Caco-2 (cell line): ENCODE data around the gene ZFP91. TPM values are rescaled to one million over a fixed set of nuclear protein-coding genes. Genes with fewer than 3 reads are reported as not detected.

ENCODE experiments used
- BruUV-seq: library from RNA; stranded (reverse); fragments of 400-500 nt; replicated peaks from 2 replicates; lab custom pipeline; 2021; lab: Mats Ljungman, UMichigan
- CTCF ChIA-PET: fragments of 300-600 bp; sonication (Branson Sonifier 250); formaldehyde crosslinking; loops from one replicate; lab custom pipeline; 2022; ENCODE audit warnings: antibody characterized with exemption; lab: Charles Lee
- POLR2A ChIA-PET: fragments of 300-600 bp; sonication (Branson Sonifier 250); formaldehyde crosslinking; loops from one replicate; lab custom pipeline; 2022; ENCODE audit warnings: antibody characterized with exemption; lab: Charles Lee
- DNase-seq, 2 experiments: peaks; one replicate each; pipeline versions ENCODE4 v3.0.0 to v3.0.0-alpha.2; 2020 to 2022
- H3K27me3 ChIP-seq: replicated peaks from 2 replicates; pipeline ENCODE4 v1.6.0; 2011; ENCODE audit warnings: low read length; ENCODE audit not compliant: control insufficient read depth, insufficient read depth
- H3K36me3 ChIP-seq: 2 replicates; pipeline ENCODE4 v1.5.1; 2011; ENCODE audit warnings: low read length; ENCODE audit not compliant: control insufficient read depth, insufficient read depth
- H3K4me1 ChIP-seq: fragments of 250-450 bp; sonication (Bioruptor Pico); 2 replicates; pipeline ENCODE4 v1.5.1; 2020; ENCODE audit warnings: mild to moderate bottlenecking
- H3K4me3 ChIP-seq: 2 replicates; pipeline ENCODE4 v1.5.1; 2011; ENCODE audit warnings: low read depth, mild to moderate bottlenecking, control low read depth, low read length
- H3K9me3 ChIP-seq: fragments of 250-450 bp; sonication (Bioruptor Pico); 2 replicates; pipeline ENCODE4 v1.5.1; 2020; ENCODE audit warnings: mild to moderate bottlenecking, moderate library complexity
- H3K27ac Mint-ChIP-seq: one replicate; pipeline ENCODE4 v1.8.0; 2022; ENCODE audit warnings: mixed read lengths; ENCODE audit not compliant: unreplicated experiment
- H3K27me3 Mint-ChIP-seq: one replicate; pipeline ENCODE4 v1.8.0; 2022; ENCODE audit warnings: mixed read lengths; ENCODE audit not compliant: insufficient read depth, unreplicated experiment
- H3K36me3 Mint-ChIP-seq: one replicate; pipeline ENCODE4 v1.8.0; 2022; ENCODE audit warnings: mild to moderate bottlenecking, mixed read lengths; ENCODE audit not compliant: insufficient read depth, unreplicated experiment
- H3K4me1 Mint-ChIP-seq: one replicate; pipeline ENCODE4 v1.8.0; 2022; ENCODE audit warnings: low read depth, mixed read lengths; ENCODE audit not compliant: unreplicated experiment
- H3K4me3 Mint-ChIP-seq: one replicate; pipeline ENCODE4 v1.8.0; 2022; ENCODE audit warnings: mild to moderate bottlenecking, moderate library complexity, mixed read lengths; ENCODE audit not compliant: unreplicated experiment
- H3K9me3 Mint-ChIP-seq: one replicate; pipeline ENCODE4 v1.8.0; 2022; ENCODE audit warnings: mixed read lengths; ENCODE audit not compliant: unreplicated experiment
- intact Hi-C: fragments of 100-400 bp; cut with micrococcal nuclease; formaldehyde crosslinking; loops from one replicate; pipeline ENCODE4 v1.10.0; 2022; ENCODE audit not compliant: unreplicated experiment
- total RNA-seq: library from RNA; stranded (reverse); gene quantifications from 2 replicates; pipeline ENCODE4 v1.2.3, GENCODE V29; 2022
- TF ChIP-seq, protein P1 (sequence below), 2 experiments: fragments of 200-600 bp in 1 of 2; IDR thresholded peaks; 1 replicate in 1 of 2; 2 replicates in 1 of 2; pipeline versions ENCODE4 v1.5.1 to v1.8.0; 2011 to 2022; ENCODE audit warnings: antibody characterized with exemption in 1 of 2, control low read depth in 1 of 2, inconsistent platforms in 1 of 2, low read depth in 1 of 2, low read length in 1 of 2, mild to moderate bottlenecking in 1 of 2, moderate library complexity in 1 of 2; ENCODE audit not compliant: insufficient read depth in 1 of 2, severe bottlenecking in 1 of 2, unreplicated experiment in 1 of 2

Gene ZFP91
- total RNA-seq, 1 experiment from 2014 or later = 40.6 TPM

DNA sequence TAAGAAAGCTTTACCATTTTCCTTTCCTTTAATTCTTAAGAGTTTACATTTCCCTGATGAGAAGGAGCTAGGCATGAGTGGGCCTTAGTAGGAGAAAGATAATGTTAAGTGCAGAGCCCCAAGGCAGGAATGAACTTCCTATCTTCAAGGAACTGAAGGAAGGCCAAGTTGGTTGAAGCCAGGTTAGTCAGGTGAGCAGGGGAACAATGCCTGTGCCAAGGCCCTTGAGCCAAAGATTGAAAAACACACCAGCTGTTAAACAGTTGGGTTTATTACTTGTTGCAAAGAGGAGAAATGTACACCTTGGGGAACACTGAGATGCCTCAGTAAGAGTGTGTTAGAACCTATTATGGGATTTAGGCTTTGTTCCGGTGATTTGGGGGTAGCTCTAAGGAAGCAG is 53.6 kb downstream of the ZFP91 start:
- Histone ChIP-seq H3K4me1 (no peaks in the 10 kb centered on the region), H3K4me3 (no peak overlapping the region), H3K27me3 (no peaks in the 10 kb centered on the region), H3K36me3 (no peaks in the 10 kb centered on the region), H3K9me3 (no peaks in the 10 kb centered on the region)
- Mint-ChIP-seq H3K4me3 (no peak overlapping the region), H3K27ac (no peak overlapping the region), H3K36me3 (peaks cover 7% of the 10 kb centered on the region), H3K27me3 (no peaks in the 10 kb centered on the region), H3K9me3 (no peaks in the 10 kb centered on the region), H3K4me1 (no peaks in the 10 kb centered on the region)
- CTCF ChIA-PET = no interaction called here
- no TSS peak for BruUV-seq
- TF ChIP-seq, protein P1, sequence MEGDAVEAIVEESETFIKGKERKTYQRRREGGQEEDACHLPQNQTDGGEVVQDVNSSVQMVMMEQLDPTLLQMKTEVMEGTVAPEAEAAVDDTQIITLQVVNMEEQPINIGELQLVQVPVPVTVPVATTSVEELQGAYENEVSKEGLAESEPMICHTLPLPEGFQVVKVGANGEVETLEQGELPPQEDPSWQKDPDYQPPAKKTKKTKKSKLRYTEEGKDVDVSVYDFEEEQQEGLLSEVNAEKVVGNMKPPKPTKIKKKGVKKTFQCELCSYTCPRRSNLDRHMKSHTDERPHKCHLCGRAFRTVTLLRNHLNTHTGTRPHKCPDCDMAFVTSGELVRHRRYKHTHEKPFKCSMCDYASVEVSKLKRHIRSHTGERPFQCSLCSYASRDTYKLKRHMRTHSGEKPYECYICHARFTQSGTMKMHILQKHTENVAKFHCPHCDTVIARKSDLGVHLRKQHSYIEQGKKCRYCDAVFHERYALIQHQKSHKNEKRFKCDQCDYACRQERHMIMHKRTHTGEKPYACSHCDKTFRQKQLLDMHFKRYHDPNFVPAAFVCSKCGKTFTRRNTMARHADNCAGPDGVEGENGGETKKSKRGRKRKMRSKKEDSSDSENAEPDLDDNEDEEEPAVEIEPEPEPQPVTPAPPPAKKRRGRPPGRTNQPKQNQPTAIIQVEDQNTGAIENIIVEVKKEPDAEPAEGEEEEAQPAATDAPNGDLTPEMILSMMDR (IDR thresholded peaks at IDR 0.05; ENCODE audit: insufficient read depth in 1 of 2, low read depth in 1 of 2, low read length in 1 of 2, severe bottlenecking in 1 of 2, unreplicated experiment in 1 of 2) = no peak
- DNase-seq = no peak
- POLR2A ChIA-PET = no interaction called here
- intact Hi-C loops = no loop called here

DNA sequence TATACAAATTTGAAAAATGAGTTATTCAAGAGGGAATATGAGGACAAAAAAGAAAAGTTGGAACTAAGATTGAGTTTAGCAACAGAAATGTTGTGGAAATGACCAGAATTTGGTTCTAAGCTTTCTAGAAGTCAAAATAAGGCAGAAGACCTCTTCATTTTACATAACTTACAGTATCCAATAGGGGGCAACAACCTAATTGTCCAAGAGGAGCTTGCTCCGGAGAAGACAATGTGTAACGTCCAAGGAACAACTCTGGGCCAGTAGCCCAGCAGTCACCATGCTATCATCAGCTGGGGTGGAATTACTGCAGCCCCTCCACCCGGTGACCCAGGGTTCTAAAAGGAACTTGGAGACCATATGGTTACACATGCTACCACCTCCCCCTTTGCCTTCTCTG is 57.7 kb downstream of the ZFP91 start:
- TF ChIP-seq, protein P1 (IDR thresholded peaks at IDR 0.05; ENCODE audit: insufficient read depth in 1 of 2, low read depth in 1 of 2, low read length in 1 of 2, severe bottlenecking in 1 of 2, unreplicated experiment in 1 of 2) = no peak
- no peaks in the 10 kb centered on the region for H3K9me3 ChIP-seq
- H3K4me1 Mint-ChIP-seq = no peaks in the 10 kb centered on the region
- H3K4me3 ChIP-seq = no peak overlapping the region
- no peaks in the 10 kb centered on the region for H3K4me1 ChIP-seq
- no peak overlapping the region for H3K27ac Mint-ChIP-seq
- ChIA-PET POLR2A (no interaction called here), CTCF (interaction anchor here (1.1 to 1.7 kb wide), 3 partner anchors 40 to 152 kb away, joined by 4 to 5 read pairs (median 4); no protein-coding TSS in a partner anchor)
- no peak overlapping the region for H3K4me3 Mint-ChIP-seq
- H3K36me3 ChIP-seq = no peaks in the 10 kb centered on the region
- no TSS peak for BruUV-seq
- intact Hi-C loops = no loop called here
- no peaks in the 10 kb centered on the region for H3K27me3 Mint-ChIP-seq
- no peaks in the 10 kb centered on the region for H3K36me3 Mint-ChIP-seq
- H3K27me3 ChIP-seq = no peaks in the 10 kb centered on the region
- DNase-seq = no peak
- H3K9me3 Mint-ChIP-seq = no peaks in the 10 kb centered on the region

DNA sequence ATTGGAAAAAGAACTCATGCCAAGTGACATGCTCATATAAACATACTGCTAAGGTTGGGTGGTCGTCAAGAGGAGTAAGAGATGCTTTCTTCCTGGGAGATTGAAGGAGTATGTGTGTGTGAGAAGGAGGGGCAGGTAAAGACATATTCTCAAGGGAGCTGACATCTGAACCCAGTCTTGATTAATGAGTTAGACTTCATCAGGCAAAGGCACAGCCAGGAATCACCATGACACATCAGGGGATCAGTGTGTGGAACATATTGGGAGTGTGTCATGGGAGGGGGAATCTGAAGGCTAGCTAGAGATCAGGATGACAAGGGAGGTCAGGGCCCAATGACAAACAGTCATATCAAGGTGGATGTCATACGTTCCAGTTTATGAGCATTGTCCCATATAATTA is 58.5 kb downstream of the ZFP91 start:
- Histone ChIP-seq H3K9me3 (no peaks in the 10 kb centered on the region), H3K27me3 (no peaks in the 10 kb centered on the region), H3K4me3 (no peak overlapping the region), H3K4me1 (no peaks in the 10 kb centered on the region), H3K36me3 (no peaks in the 10 kb centered on the region)
- no peak overlapping the region for H3K27ac Mint-ChIP-seq
- H3K9me3 Mint-ChIP-seq = no peaks in the 10 kb centered on the region
- BruUV-seq = no TSS peak
- H3K4me1 Mint-ChIP-seq = no peaks in the 10 kb centered on the region
- H3K36me3 Mint-ChIP-seq = no peaks in the 10 kb centered on the region
- POLR2A ChIA-PET = no interaction called here
- H3K4me3 Mint-ChIP-seq = no peak overlapping the region
- H3K27me3 Mint-ChIP-seq = no peaks in the 10 kb centered on the region
- no peak for DNase-seq
- intact Hi-C loops = no loop called here
- CTCF ChIA-PET = interaction anchor here (0.7 to 1.4 kb wide), 3 partner anchors 39 to 285 kb away, joined by 3 to 4 read pairs (median 4); no protein-coding TSS in a partner anchor
- TF ChIP-seq, protein P1 (IDR thresholded peaks at IDR 0.05; ENCODE audit: insufficient read depth in 1 of 2, low read depth in 1 of 2, low read length in 1 of 2, severe bottlenecking in 1 of 2, unreplicated experiment in 1 of 2) = no peak
